ENCODE results near the gene KCNC1. TPM values are rescaled to one million over a fixed set of nuclear protein-coding genes. Genes with fewer than 3 reads are reported as not detected.

The KCNC1 gene
- total and polyA plus RNA-seq, 2 of the 13 experiments (the other 11 are each of a cell fraction or from before 2014, with no cell fraction given): 0.01 to 0.04 TPM

DNA sequence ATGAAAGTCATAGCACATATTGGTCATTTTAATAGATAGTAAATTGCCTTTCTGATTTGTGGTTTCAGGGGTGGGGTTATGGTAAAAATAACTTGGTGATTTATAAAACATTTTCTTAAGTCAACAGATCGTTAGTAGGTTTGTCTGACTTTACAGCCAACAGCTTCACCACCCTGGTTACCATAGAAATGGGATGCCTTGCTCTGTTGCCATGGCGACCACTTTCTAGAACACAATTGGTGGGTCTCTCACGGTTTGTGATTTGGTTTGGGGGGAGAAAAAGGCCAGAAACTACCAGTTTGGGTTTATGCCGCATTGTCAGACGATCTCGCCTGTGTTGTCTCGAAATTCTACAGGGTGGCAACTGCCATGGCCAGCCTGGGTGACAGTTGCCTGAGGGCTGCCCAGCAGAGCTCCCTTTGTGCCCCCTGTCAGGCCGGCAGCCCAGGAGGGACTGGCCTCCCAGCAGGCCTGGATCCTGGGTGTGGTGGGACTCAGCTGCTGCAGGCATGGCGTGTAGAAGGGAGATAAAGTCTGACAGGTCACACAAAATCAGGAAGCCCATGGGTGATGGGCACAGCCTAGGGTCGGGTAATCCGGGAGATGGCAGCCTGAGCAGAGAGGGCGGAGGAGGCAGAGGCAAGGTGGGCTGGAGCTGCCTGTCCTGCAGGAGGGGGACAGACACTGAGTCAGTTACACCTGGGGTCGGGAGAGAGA, 30.9 kb downstream of the KCNC1 start:
- peak; percentile 71 for TF ChIP-seq RFX1 (IDR thresholded peaks at IDR 0.05)
- peak; percentile 50 for TF ChIP-seq RFX3 (CRISPR knock-in tag; IDR thresholded peaks at IDR 0.05)
- TF ChIP-seq AGO1 (IDR thresholded peaks at IDR 0.05; ENCODE audit: low read depth, low read length, poor library complexity, severe bottlenecking): no peak
- FAIRE-seq (no peak), DNase-seq (ENCODE audit: low spot score) (no peak), ATAC-seq (no peak)
- WGBS (ENCODE audit: low lambda C conversion rate): 45% methylated on average over 11 of the region's 13 CpGs
- no peak overlapping the region for H2AFZ ChIP-seq (ENCODE audit: low read length)
- peaks cover 24% of the 10 kb centered on the region for H3K4me1 ChIP-seq (ENCODE audit: insufficient read depth, low read length)
- H3K9me3 ChIP-seq (ENCODE audit: low read length): no peaks in the 10 kb centered on the region
- peaks cover 4 to 6% of the 10 kb centered on the region in 2 experiments; a peak in 3 of 5 replicates for H3K27me3 ChIP-seq (ENCODE audit: control insufficient read depth in 1 of 2, insufficient read depth in 2 of 2, low read length in 2 of 2)
- H3K27ac ChIP-seq (ENCODE audit: extremely low read length, insufficient read depth, low read length): no peak overlapping the region
- intact Hi-C loops (cut with micrococcal nuclease; ENCODE audit: unreplicated experiment) (loop anchor here (10.0 kb wide), 1 partner anchor 339 kb away; the partner anchor contains the start of gene SAAL1), in situ Hi-C loops (cut with HindIII; ENCODE audit: extremely low pct_ligation_motif_present, low pct_unique_long_range_greater_than_20kb) (no loop called here)
- ChIA-PET CTCF (ENCODE audit: low intra/inter-chr PET ratio, low total read pairs) (no interaction called here), POLR2A (no interaction called here)
- no peak overlapping the region for H3K4me2 ChIP-seq (ENCODE audit: low read depth, low read length)
- no peaks in the 10 kb centered on the region for H3K36me3 ChIP-seq (replicated peaks in 1 of 2; ENCODE audit: control insufficient read depth in 1 of 2, insufficient read depth in 2 of 2, low read length in 2 of 2)
- H3K9ac ChIP-seq (ENCODE audit: insufficient read depth, low read depth, low read length): no peak overlapping the region
- H4K20me1 ChIP-seq (ENCODE audit: insufficient read depth, low read length): no peaks in the 10 kb centered on the region
- no peaks in the 10 kb centered on the region for H3K79me2 ChIP-seq (ENCODE audit: insufficient read depth, low read length)
- H3K4me3 ChIP-seq (replicated peaks in 1 of 3; ENCODE audit: insufficient read depth in 1 of 3, low read depth in 2 of 3, low read length in 3 of 3): no peak overlapping the region
- BruUV-seq (replicated peaks): no TSS peak

DNA sequence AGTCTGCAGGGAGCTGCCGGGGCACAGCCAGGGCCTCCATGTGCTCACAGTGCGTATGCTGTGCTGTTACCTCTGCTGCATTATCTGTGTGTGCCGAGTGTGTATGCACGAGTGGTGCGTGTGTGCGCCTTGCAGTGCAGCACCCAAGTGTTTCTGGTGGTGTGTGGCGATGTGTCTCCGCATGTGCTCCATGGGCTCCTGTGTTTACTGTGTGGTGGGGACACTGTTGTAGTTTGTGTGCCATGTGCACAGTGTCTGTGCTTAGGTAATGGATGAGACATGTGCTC, 31.4 kb downstream of the KCNC1 start:
- Histone ChIP-seq H3K27me3 (ENCODE audit: control insufficient read depth in 1 of 2, insufficient read depth in 2 of 2, low read length in 2 of 2) (peaks cover 4 to 6% of the 10 kb centered on the region in 2 experiments; a peak in 3 of 5 replicates), H3K27ac (ENCODE audit: extremely low read length, insufficient read depth, low read length) (no peak overlapping the region), H3K4me3 (replicated peaks in 1 of 3; ENCODE audit: insufficient read depth in 1 of 3, low read depth in 2 of 3, low read length in 3 of 3) (no peak overlapping the region), H3K9me3 (ENCODE audit: low read length) (no peaks in the 10 kb centered on the region), H3K36me3 (replicated peaks in 1 of 2; ENCODE audit: control insufficient read depth in 1 of 2, insufficient read depth in 2 of 2, low read length in 2 of 2) (no peaks in the 10 kb centered on the region), H3K4me2 (ENCODE audit: low read depth, low read length) (no peak overlapping the region), H3K4me1 (ENCODE audit: insufficient read depth, low read length) (peaks cover 24% of the 10 kb centered on the region), H4K20me1 (ENCODE audit: insufficient read depth, low read length) (no peaks in the 10 kb centered on the region), H3K79me2 (ENCODE audit: insufficient read depth, low read length) (no peaks in the 10 kb centered on the region), H3K9ac (ENCODE audit: insufficient read depth, low read depth, low read length) (no peak overlapping the region), H2AFZ (ENCODE audit: low read length) (no peak overlapping the region)
- no TSS peak for BruUV-seq (replicated peaks)
- CTCF ChIA-PET (ENCODE audit: low intra/inter-chr PET ratio, low total read pairs): no interaction called here
- DNase-seq (ENCODE audit: low spot score) (no peak), FAIRE-seq (no peak), ATAC-seq (no peak)
- intact Hi-C loops (cut with micrococcal nuclease; ENCODE audit: unreplicated experiment): loop anchor here (10.0 kb wide), 1 partner anchor 339 kb away; the partner anchor contains the start of gene SAAL1
- POLR2A ChIA-PET: no interaction called here
- WGBS (ENCODE audit: low lambda C conversion rate): 17% methylated on average over 1 of the region's 8 CpGs
- TF ChIP-seq, protein P1, sequence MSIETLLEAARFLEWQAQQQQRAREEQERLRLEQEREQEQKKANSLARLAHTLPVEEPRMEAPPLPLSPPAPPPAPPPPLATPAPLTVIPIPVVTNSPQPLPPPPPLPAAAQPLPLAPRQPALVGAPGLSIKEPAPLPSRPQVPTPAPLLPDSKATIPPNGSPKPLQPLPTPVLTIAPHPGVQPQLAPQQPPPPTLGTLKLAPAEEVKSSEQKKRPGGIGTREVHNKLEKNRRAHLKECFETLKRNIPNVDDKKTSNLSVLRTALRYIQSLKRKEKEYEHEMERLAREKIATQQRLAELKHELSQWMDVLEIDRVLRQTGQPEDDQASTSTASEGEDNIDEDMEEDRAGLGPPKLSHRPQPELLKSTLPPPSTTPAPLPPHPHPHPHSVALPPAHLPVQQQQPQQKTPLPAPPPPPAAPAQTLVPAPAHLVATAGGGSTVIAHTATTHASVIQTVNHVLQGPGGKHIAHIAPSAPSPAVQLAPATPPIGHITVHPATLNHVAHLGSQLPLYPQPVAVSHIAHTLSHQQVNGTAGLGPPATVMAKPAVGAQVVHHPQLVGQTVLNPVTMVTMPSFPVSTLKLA (IDR thresholded peaks at IDR 0.05): peak; percentile 72
- TF ChIP-seq ZNF446 (CRISPR knock-in tag; IDR thresholded peaks at IDR 0.05): no peak
- in situ Hi-C loops (cut with HindIII; ENCODE audit: extremely low pct_ligation_motif_present, low pct_unique_long_range_greater_than_20kb): no loop called here

Measured in HepG2 (cell line).